WERI-Rb-1 (cell line): ENCODE data around the gene CUL1.

Experiments
- DNase-seq: peaks from one replicate; pipeline ENCODE4 v3.0.0-alpha.2; 2020
- H3K27ac ChIP-seq: fragments of 250-450 bp; sonication (Bioruptor Pico); 2 replicates; pipeline ENCODE4 v1.5.1; 2020; ENCODE audit warnings: mild to moderate bottlenecking, moderate library complexity
- H3K27me3 ChIP-seq: fragments of 250-450 bp; sonication (Bioruptor Pico); 2 replicates; pipeline ENCODE4 v1.5.1; 2021; ENCODE audit warnings: mild to moderate bottlenecking, low read depth, moderate library complexity; ENCODE audit not compliant: insufficient read depth, severe bottlenecking
- H3K36me3 ChIP-seq: fragments of 250-450 bp; sonication (Bioruptor Pico); 2 replicates; pipeline ENCODE4 v1.5.1; 2020; ENCODE audit warnings: mild to moderate bottlenecking, moderate library complexity
- H3K4me3 ChIP-seq: 2 replicates; pipeline ENCODE4 v1.5.1; 2011; ENCODE audit warnings: low read depth, mild to moderate bottlenecking, control low read depth, low read length
- H3K9me3 ChIP-seq: fragments of 250-450 bp; sonication (Bioruptor Pico); 2 replicates; pipeline ENCODE4 v1.5.1; 2021; ENCODE audit warnings: mild to moderate bottlenecking, moderate library complexity; ENCODE audit not compliant: severe bottlenecking
- CTCF ChIP-seq: IDR thresholded peaks from 2 replicates; pipeline ENCODE4 v1.5.1; 2011; ENCODE audit warnings: low read depth, mild to moderate bottlenecking, control low read depth, inconsistent platforms, low read length

CUL1 gene

GRCh38 chr7:148789220-148789619 lies 90.5 kb downstream of the CUL1 start:
- DNase-seq = no peak
- Histone ChIP-seq H3K27me3 (no peaks in the 10 kb centered on the region), H3K27ac (no peak overlapping the region), H3K9me3 (peaks cover 1% of the 10 kb centered on the region), H3K4me3 (no peak overlapping the region), H3K36me3 (peaks cover 93% of the 10 kb centered on the region)
- no peak for TF ChIP-seq CTCF

GRCh38 chr7:148790131-148790726 lies 91.5 kb downstream of the CUL1 start:
- no peak for TF ChIP-seq CTCF
- no peak for DNase-seq
- H3K27me3 ChIP-seq = no peaks in the 10 kb centered on the region
- peaks cover 94% of the 10 kb centered on the region for H3K36me3 ChIP-seq
- H3K27ac ChIP-seq = no peak overlapping the region
- peaks cover 5% of the 10 kb centered on the region for H3K9me3 ChIP-seq
- H3K4me3 ChIP-seq = no peak overlapping the region

- Histone ChIP-seq H3K9me3 (peaks cover 5% of the 10 kb centered on the region), H3K4me3 (no peak overlapping the region), H3K27ac (no peak overlapping the region), H3K36me3 (peaks cover 89% of the 10 kb centered on the region), H3K27me3 (no peaks in the 10 kb centered on the region)
- no peak for TF ChIP-seq CTCF
- no peak for DNase-seq
These were observed 92.1 kb downstream of the CUL1 start for GRCh38 chr7:148790850-148791249.

GRCh38 chr7:148791546-148791945 lies 92.8 kb downstream of the CUL1 start:
- H3K4me3 ChIP-seq = no peak overlapping the region
- peaks cover 89% of the 10 kb centered on the region for H3K36me3 ChIP-seq
- no peak for DNase-seq
- no peak for TF ChIP-seq CTCF
- H3K9me3 ChIP-seq = peaks cover 5% of the 10 kb centered on the region
- H3K27ac ChIP-seq = no peak overlapping the region
- H3K27me3 ChIP-seq = no peaks in the 10 kb centered on the region

GRCh38 chr7:148793590-148793989 lies 94.9 kb downstream of the CUL1 start:
- DNase-seq = no peak
- no peak for TF ChIP-seq CTCF
- H3K27ac ChIP-seq = no peak overlapping the region
- no peak overlapping the region for H3K4me3 ChIP-seq
- H3K27me3 ChIP-seq = no peaks in the 10 kb centered on the region
- peaks cover 83% of the 10 kb centered on the region for H3K36me3 ChIP-seq
- H3K9me3 ChIP-seq = peaks cover 5% of the 10 kb centered on the region

GRCh38 chr7:148794476-148794875 lies 95.8 kb downstream of the CUL1 start:
- H3K9me3 ChIP-seq = peaks cover 5% of the 10 kb centered on the region
- DNase-seq = no peak
- H3K27ac ChIP-seq = no peak overlapping the region
- TF ChIP-seq CTCF = no peak
- H3K27me3 ChIP-seq = no peaks in the 10 kb centered on the region
- no peak overlapping the region for H3K4me3 ChIP-seq
- H3K36me3 ChIP-seq = peaks cover 88% of the 10 kb centered on the region
